Measurements from ENCODE around the gene BLM.

Gene BLM

GRCh38 chr15:90706394-90707327, 10.5 kb upstream of the BLM start:
- no peak for TF ChIP-seq POLR2A (IDR thresholded peaks at IDR 0.05; ENCODE audit: extremely low read depth, insufficient read length)
- TF ChIP-seq CTCF (IDR thresholded peaks at IDR 0.05; ENCODE audit: low read depth, low read length) = no peak
- TF ChIP-seq MYC (IDR thresholded peaks at IDR 0.05; ENCODE audit: low read depth, low read length) = no peak
- TF ChIP-seq MAX (IDR thresholded peaks at IDR 0.05; ENCODE audit: low read depth, low read length) = no peak
- no peak for DNase-seq (ENCODE audit: low read depth)
- H3K4me3 ChIP-seq (ENCODE audit: low read depth, low read length) = no peak overlapping the region

GRCh38 chr15:90707489-90707888, 9.7 kb upstream of the BLM start:
- DNase-seq (ENCODE audit: low read depth) = no peak
- no peak overlapping the region for H3K4me3 ChIP-seq (ENCODE audit: low read depth, low read length)
- no peak for TF ChIP-seq MYC (IDR thresholded peaks at IDR 0.05; ENCODE audit: low read depth, low read length)
- no peak for TF ChIP-seq CTCF (IDR thresholded peaks at IDR 0.05; ENCODE audit: low read depth, low read length)
- no peak for TF ChIP-seq POLR2A (IDR thresholded peaks at IDR 0.05; ENCODE audit: extremely low read depth, insufficient read length)
- no peak for TF ChIP-seq MAX (IDR thresholded peaks at IDR 0.05; ENCODE audit: low read depth, low read length)

GRCh38 chr15:90708516-90708915, 8.6 kb upstream of the BLM start:
- no peak for TF ChIP-seq MAX (IDR thresholded peaks at IDR 0.05; ENCODE audit: low read depth, low read length)
- no peak for TF ChIP-seq CTCF (IDR thresholded peaks at IDR 0.05; ENCODE audit: low read depth, low read length)
- TF ChIP-seq POLR2A (IDR thresholded peaks at IDR 0.05; ENCODE audit: extremely low read depth, insufficient read length) = no peak
- no peak for TF ChIP-seq MYC (IDR thresholded peaks at IDR 0.05; ENCODE audit: low read depth, low read length)
- H3K4me3 ChIP-seq (ENCODE audit: low read depth, low read length) = no peak overlapping the region
- DNase-seq (ENCODE audit: low read depth) = no peak

GRCh38 chr15:90709278-90709677, 7.9 kb upstream of the BLM start:
- TF ChIP-seq MYC (IDR thresholded peaks at IDR 0.05; ENCODE audit: low read depth, low read length) (no peak), CTCF (IDR thresholded peaks at IDR 0.05; ENCODE audit: low read depth, low read length) (no peak), MAX (IDR thresholded peaks at IDR 0.05; ENCODE audit: low read depth, low read length) (no peak), POLR2A (IDR thresholded peaks at IDR 0.05; ENCODE audit: extremely low read depth, insufficient read length) (no peak)
- no peak overlapping the region for H3K4me3 ChIP-seq (ENCODE audit: low read depth, low read length)
- DNase-seq (ENCODE audit: low read depth) = no peak

GRCh38 chr15:90710436-90711027, 6.6 kb upstream of the BLM start:
- no peak overlapping the region for H3K4me3 ChIP-seq (ENCODE audit: low read depth, low read length)
- TF ChIP-seq MAX (IDR thresholded peaks at IDR 0.05; ENCODE audit: low read depth, low read length) = no peak
- TF ChIP-seq POLR2A (IDR thresholded peaks at IDR 0.05; ENCODE audit: extremely low read depth, insufficient read length) = no peak
- no peak for TF ChIP-seq CTCF (IDR thresholded peaks at IDR 0.05; ENCODE audit: low read depth, low read length)
- no peak for TF ChIP-seq MYC (IDR thresholded peaks at IDR 0.05; ENCODE audit: low read depth, low read length)
- no peak for DNase-seq (ENCODE audit: low read depth)

Data from NB4 (cell line).